Measurements from ENCODE around the gene PRRG3. TPM values are rescaled to one million over a fixed set of nuclear protein-coding genes. Genes with fewer than 3 reads are reported as not detected.
A peak's percentile ranks its signal among the peaks of the same experiment; 100 is the strongest.

Gene PRRG3
- total and polyA plus RNA-seq, 4 donors: 0.11 to 5.6 (median 1.5) TPM

DNA sequence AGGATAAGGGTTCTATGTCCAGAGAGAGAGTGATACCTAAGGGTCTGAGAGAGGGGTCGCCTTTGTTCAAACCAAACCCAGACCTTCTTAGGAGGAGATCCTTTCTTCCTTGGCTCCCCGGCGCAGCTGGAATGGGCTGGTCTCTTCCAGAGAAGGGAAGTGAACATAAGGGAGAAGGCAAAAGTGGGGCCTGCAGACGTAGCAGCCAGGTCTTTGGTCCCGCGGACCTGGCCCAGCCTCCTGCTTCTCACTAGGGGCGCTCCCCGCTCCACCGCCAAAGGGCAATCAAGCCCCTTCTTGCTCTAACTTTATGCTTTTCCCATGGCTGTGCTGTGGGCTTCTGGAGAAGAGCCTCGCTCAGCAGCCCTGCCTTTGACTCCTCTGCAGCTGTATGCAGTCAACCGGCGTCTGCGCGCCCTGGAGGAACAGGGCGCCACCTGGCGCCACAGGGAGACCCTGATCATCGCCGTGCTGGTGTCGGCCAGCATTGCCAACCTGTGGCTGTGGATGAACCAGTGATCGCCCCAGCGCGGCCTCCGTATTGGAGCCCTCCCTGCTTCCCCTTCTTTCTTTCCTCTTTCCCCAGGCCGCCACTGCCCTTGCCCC, 27.1 kb downstream of the PRRG3 start:
- no peaks in the 10 kb centered on the region for H3K36me3 ChIP-seq (ENCODE audit: control insufficient read depth in 4 of 4, insufficient read depth in 4 of 4, low read length in 4 of 4)
- no peak overlapping the region for H3K27ac ChIP-seq (ENCODE audit: low read depth in 1 of 2, low read length in 1 of 2)
- no peak for ATAC-seq (ENCODE audit: insufficient read depth, low FRiP score)
- no peak overlapping the region for H3K4me3 ChIP-seq
- peaks cover 0 to 2% (median 0%) of the 10 kb centered on the region in 3 donors for H3K27me3 ChIP-seq (ENCODE audit: control insufficient read depth in 3 of 3, insufficient read depth in 3 of 3, low read length in 2 of 3)
- H3K4me1 ChIP-seq (ENCODE audit: control insufficient read depth in 5 of 5, insufficient read depth in 5 of 5, low read length in 5 of 5): peaks cover 0 to 4% (median 0%) of the 10 kb centered on the region in 5 donors
- H3K9me3 ChIP-seq (ENCODE audit: control insufficient read depth in 4 of 4, insufficient read depth in 3 of 4, low read length in 3 of 4): no peaks in the 10 kb centered on the region
- peak; percentile 27 to 48 (median 47) for DNase-seq
- no peak overlapping the region for H3K9ac ChIP-seq (ENCODE audit: insufficient read depth in 1 of 2, low read length in 2 of 2)
- 47 to 73% methylated on average over 20 to 24 of the region's 24 CpGs for WGBS, 2 donors
- TF ChIP-seq, protein P1, sequence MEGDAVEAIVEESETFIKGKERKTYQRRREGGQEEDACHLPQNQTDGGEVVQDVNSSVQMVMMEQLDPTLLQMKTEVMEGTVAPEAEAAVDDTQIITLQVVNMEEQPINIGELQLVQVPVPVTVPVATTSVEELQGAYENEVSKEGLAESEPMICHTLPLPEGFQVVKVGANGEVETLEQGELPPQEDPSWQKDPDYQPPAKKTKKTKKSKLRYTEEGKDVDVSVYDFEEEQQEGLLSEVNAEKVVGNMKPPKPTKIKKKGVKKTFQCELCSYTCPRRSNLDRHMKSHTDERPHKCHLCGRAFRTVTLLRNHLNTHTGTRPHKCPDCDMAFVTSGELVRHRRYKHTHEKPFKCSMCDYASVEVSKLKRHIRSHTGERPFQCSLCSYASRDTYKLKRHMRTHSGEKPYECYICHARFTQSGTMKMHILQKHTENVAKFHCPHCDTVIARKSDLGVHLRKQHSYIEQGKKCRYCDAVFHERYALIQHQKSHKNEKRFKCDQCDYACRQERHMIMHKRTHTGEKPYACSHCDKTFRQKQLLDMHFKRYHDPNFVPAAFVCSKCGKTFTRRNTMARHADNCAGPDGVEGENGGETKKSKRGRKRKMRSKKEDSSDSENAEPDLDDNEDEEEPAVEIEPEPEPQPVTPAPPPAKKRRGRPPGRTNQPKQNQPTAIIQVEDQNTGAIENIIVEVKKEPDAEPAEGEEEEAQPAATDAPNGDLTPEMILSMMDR (IDR thresholded peaks at IDR 0.05; ENCODE audit: control extremely low read depth, extremely low read depth): no peak

DNA sequence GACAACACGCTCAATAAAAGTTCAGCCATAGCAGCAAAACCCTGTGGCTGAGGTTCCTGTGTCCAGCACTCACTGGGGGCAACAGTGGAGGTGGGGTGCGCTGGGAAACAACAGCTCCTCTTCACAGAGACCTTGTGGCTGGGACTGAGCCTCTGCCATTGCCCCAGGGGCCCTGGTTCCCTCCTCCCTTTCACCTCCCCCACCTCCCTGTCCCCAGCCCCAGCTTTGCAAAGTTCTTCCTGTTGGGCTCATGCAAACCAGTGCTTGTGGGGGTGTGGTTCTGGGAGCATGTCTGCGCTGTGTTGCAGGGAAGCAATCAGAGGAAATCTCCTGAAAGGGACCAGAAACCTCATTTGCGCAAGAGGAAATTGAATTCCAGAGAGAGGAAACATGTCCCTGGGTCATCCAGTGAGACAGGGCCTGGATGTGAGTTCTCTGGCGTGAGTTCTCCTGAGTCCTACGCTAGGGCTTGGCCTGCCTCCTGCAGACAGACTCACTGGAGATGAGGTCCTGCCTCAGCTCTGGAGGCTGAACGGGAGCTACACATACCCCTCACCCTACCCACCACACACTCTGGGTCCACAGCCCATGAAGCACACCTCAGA, 28.0 kb downstream of the PRRG3 start:
- H3K27me3 ChIP-seq (ENCODE audit: control insufficient read depth in 3 of 3, insufficient read depth in 3 of 3, low read length in 2 of 3): peaks cover 0 to 4% (median 0%) of the 10 kb centered on the region in 3 donors
- H3K4me1 ChIP-seq (ENCODE audit: control insufficient read depth in 5 of 5, insufficient read depth in 5 of 5, low read length in 5 of 5): peaks cover 0 to 4% (median 0%) of the 10 kb centered on the region in 5 donors
- TF ChIP-seq, protein P1 (IDR thresholded peaks at IDR 0.05; ENCODE audit: control extremely low read depth, extremely low read depth): no peak
- no peak overlapping the region for H3K9ac ChIP-seq (ENCODE audit: insufficient read depth in 1 of 2, low read length in 2 of 2)
- 66 to 69% methylated on average over 6 to 7 of the region's 7 CpGs for WGBS, 2 donors
- ATAC-seq (ENCODE audit: insufficient read depth, low FRiP score): no peak
- peak in 1 of 3 donors; percentile 17 for DNase-seq
- H3K27ac ChIP-seq (ENCODE audit: low read depth in 1 of 2, low read length in 1 of 2): no peak overlapping the region
- no peaks in the 10 kb centered on the region for H3K9me3 ChIP-seq (ENCODE audit: control insufficient read depth in 4 of 4, insufficient read depth in 3 of 4, low read length in 3 of 4)
- H3K36me3 ChIP-seq (ENCODE audit: control insufficient read depth in 4 of 4, insufficient read depth in 4 of 4, low read length in 4 of 4): no peaks in the 10 kb centered on the region
- H3K4me3 ChIP-seq: no peak overlapping the region

DNA sequence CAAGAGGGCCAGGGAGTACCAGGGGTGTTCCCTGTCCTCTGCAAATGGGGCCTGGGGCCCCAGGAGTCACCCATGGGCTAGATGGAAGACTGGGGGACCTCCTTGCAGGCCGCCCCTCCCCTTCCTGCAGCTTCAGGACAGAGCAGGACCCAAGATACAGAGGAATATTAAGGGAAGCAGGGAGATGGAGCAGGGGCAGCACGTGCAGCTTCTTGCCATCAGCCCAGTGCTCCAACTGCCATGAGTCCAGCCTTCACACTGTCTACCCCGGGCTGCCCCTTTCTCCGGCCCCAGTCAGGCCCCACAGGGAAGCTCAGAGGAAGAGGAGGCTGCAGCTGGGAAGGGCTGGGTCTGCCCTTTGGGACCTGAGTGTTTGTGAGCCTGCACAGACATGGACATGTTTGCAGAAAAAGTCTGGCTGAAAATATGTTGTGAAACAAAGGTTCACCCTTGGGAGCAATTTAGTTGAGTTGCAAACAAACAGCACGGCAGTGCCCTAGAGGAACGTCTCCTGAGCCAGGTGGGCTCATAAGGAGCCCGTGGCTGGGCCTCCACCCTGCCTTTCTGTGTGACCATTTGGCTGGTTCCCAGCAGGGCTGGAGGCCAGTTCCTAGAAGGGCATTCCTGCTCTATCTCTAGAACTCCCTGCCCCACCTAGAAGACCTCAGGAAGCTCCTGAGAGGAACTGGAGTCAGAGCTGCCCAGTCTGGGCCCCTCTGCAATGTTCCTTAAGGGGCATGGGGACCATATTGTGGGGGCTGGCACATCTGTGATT, 29.5 kb downstream of the PRRG3 start:
- no peak overlapping the region for H3K9ac ChIP-seq (ENCODE audit: insufficient read depth in 1 of 2, low read length in 2 of 2)
- peaks cover 0 to 4% (median 0%) of the 10 kb centered on the region in 5 donors for H3K4me1 ChIP-seq (ENCODE audit: control insufficient read depth in 5 of 5, insufficient read depth in 5 of 5, low read length in 5 of 5)
- DNase-seq (peak in 1 of 3 donors; percentile 0), ATAC-seq (ENCODE audit: insufficient read depth, low FRiP score) (no peak)
- WGBS, 2 donors: 59 to 79% methylated on average over 4 to 7 of the region's 7 CpGs
- peaks cover 0 to 4% (median 0%) of the 10 kb centered on the region in 3 donors for H3K27me3 ChIP-seq (ENCODE audit: control insufficient read depth in 3 of 3, insufficient read depth in 3 of 3, low read length in 2 of 3)
- no peaks in the 10 kb centered on the region for H3K36me3 ChIP-seq (ENCODE audit: control insufficient read depth in 4 of 4, insufficient read depth in 4 of 4, low read length in 4 of 4)
- H3K9me3 ChIP-seq (ENCODE audit: control insufficient read depth in 4 of 4, insufficient read depth in 3 of 4, low read length in 3 of 4): no peaks in the 10 kb centered on the region
- no peak overlapping the region for H3K4me3 ChIP-seq
- H3K27ac ChIP-seq (ENCODE audit: low read depth in 1 of 2, low read length in 1 of 2): no peak overlapping the region
- TF ChIP-seq, protein P1 (IDR thresholded peaks at IDR 0.05; ENCODE audit: control extremely low read depth, extremely low read depth): no peak

Measured in lung (tissue), 12 donors.